CD14-positive monocyte (primary cell): Measurements from ENCODE around the gene TOP3A. TPM values are rescaled to one million over a fixed set of nuclear protein-coding genes. Genes with fewer than 3 reads are reported as not detected.

Experiments
- DNase-seq, 3 donors: peaks; one replicate each; pipeline ENCODE4 v3.0.0-alpha.2; 2011 to 2022
- H2AFZ ChIP-seq: 2 replicates; pipeline ENCODE4 v1.6.0; 2012; ENCODE audit warnings: mild to moderate bottlenecking, low read depth, low read length, inconsistent platforms; ENCODE audit not compliant: insufficient read depth, poor library complexity, severe bottlenecking
- H3K27ac ChIP-seq, 2 donors: 1 replicate in 1 of 2; 2 replicates in 1 of 2; pipeline ENCODE4 v1.5.1; 2012 to 2013; ENCODE audit warnings: low read length in 2 of 2, control low read depth in 1 of 2, inconsistent platforms in 1 of 2, low read depth in 1 of 2, mild to moderate bottlenecking in 1 of 2
- H3K27me3 ChIP-seq, 2 donors: one replicate each; pipeline versions ENCODE4 v1.6.0 to v1.6.1; 2011 to 2013; ENCODE audit warnings: low read length in 2 of 2; ENCODE audit not compliant: control insufficient read depth in 2 of 2, insufficient read depth in 2 of 2
- H3K36me3 ChIP-seq, 2 donors: replicated peaks in 1 of 2; 1 replicate in 1 of 2; 2 replicates in 1 of 2; pipeline versions ENCODE4 v1.5.1 to v1.6.1; 2012 to 2013; ENCODE audit warnings: low read length in 2 of 2, control low read depth in 1 of 2, inconsistent platforms in 1 of 2, mild to moderate bottlenecking in 1 of 2; ENCODE audit not compliant: insufficient read depth in 2 of 2, control insufficient read depth in 1 of 2
- H3K4me1 ChIP-seq, 2 donors: 1 replicate in 1 of 2; 2 replicates in 1 of 2; pipeline versions ENCODE4 v1.5.1 to v1.6.1; 2012 to 2013; ENCODE audit warnings: low read length in 2 of 2, control low read depth in 1 of 2, inconsistent platforms in 1 of 2, mild to moderate bottlenecking in 1 of 2, moderate library complexity in 1 of 2; ENCODE audit not compliant: insufficient read depth in 2 of 2, control insufficient read depth in 1 of 2
- H3K4me2 ChIP-seq: replicated peaks from 2 replicates; pipeline ENCODE3; 2012; ENCODE audit warnings: low read length, moderate library complexity, mild to moderate bottlenecking; ENCODE audit not compliant: poor library complexity, severe bottlenecking; ENCODE audit errors: extremely low read depth
- H3K4me3 ChIP-seq, 3 experiments: fragments of 200-600 bp in 1 of 3; sonication (generic) in 1 of 3; replicated peaks in 1 of 3; 1 replicate in 2 of 3; 2 replicates in 1 of 3; pipeline ENCODE4 v1.5.1; 2011 to 2013; ENCODE audit warnings: low read length in 3 of 3, mild to moderate bottlenecking in 3 of 3, control low read depth in 2 of 3, low read depth in 2 of 3, inconsistent platforms in 1 of 3, moderate library complexity in 1 of 3
- H3K79me2 ChIP-seq: 2 replicates; pipeline ENCODE4 v1.6.0; 2012; ENCODE audit warnings: mild to moderate bottlenecking, control low read depth, inconsistent platforms, low read length, moderate library complexity; ENCODE audit not compliant: insufficient read depth
- H3K9ac ChIP-seq: 2 replicates; pipeline ENCODE4 v1.6.0; 2017; ENCODE audit warnings: low read length, mild to moderate bottlenecking; ENCODE audit not compliant: insufficient read depth, poor library complexity, severe bottlenecking
- H3K9me3 ChIP-seq, 2 donors: replicated peaks in 1 of 2; 1 replicate in 1 of 2; 2 replicates in 1 of 2; pipeline versions ENCODE4 v1.5.1 to v1.6.1; 2012 to 2013; ENCODE audit warnings: low read length in 2 of 2, control low read depth in 1 of 2; ENCODE audit not compliant: control insufficient read depth in 1 of 2, insufficient read depth in 1 of 2
- H4K20me1 ChIP-seq: 2 replicates; pipeline ENCODE4 v1.6.0; 2012; ENCODE audit warnings: mild to moderate bottlenecking, low read length, control low read depth, moderate library complexity; ENCODE audit not compliant: insufficient read depth
- H3K27ac Mint-ChIP-seq, 7 donors: one replicate each; pipeline ENCODE4 v1.8.0; 2020; ENCODE audit warnings: mild to moderate bottlenecking in 7 of 7, mixed read lengths in 7 of 7, moderate library complexity in 6 of 7, inconsistent platforms in 2 of 7
- H3K27me3 Mint-ChIP-seq, 3 donors: one replicate each; pipeline ENCODE4 v1.8.0; 2021 to 2022; ENCODE audit warnings: low read depth in 3 of 3, mild to moderate bottlenecking in 3 of 3, mixed read lengths in 3 of 3, moderate library complexity in 3 of 3, inconsistent platforms in 1 of 3
- H3K36me3 Mint-ChIP-seq, 2 donors: one replicate each; pipeline ENCODE4 v1.8.0; 2020; ENCODE audit warnings: mixed read lengths in 2 of 2, inconsistent platforms in 1 of 2, mild to moderate bottlenecking in 1 of 2
- H3K4me1 Mint-ChIP-seq: one replicate; pipeline ENCODE4 v1.8.0; 2020; ENCODE audit warnings: mild to moderate bottlenecking, mixed read lengths
- H3K4me3 Mint-ChIP-seq, 2 donors: one replicate each; pipeline ENCODE4 v1.8.0; 2020; ENCODE audit warnings: mild to moderate bottlenecking in 2 of 2, mixed read lengths in 2 of 2, moderate library complexity in 1 of 2
- H3K9me3 Mint-ChIP-seq, 7 donors: one replicate each; pipeline ENCODE4 v1.8.0; 2020 to 2022; ENCODE audit warnings: mixed read lengths in 7 of 7, mild to moderate bottlenecking in 6 of 7, moderate library complexity in 6 of 7, inconsistent platforms in 2 of 7
- CTCF ChIP-seq: fragments of 200-600 bp; IDR thresholded peaks from one replicate; pipeline ENCODE4 v1.8.0; 2022; ENCODE audit warnings: antibody characterized with exemption, mild to moderate bottlenecking
- WGBS: methylation state at CpG from one replicate; pipeline ENCODE4 v1.1.5; 2013; ENCODE audit warnings: missing lambda C conversion rate; ENCODE audit not compliant: insufficient coverage; 5-methylcytosine and 5-hydroxymethylcytosine counted together
- intact Hi-C, 2 donors: fragments of 100-400 bp; cut with micrococcal nuclease; formaldehyde crosslinking; loops; one replicate each; pipeline versions ENCODE4 v1.15.0 to v1.15.1; 2023
- polyA plus RNA-seq, 3 donors: library from polyadenylated mRNA; depleted of rRNA in 1 of 3; unstranded in 2 of 3; stranded (reverse) in 1 of 3; fragments of 300-500 nt in 2 of 3; fragments of >200 nt in 1 of 3; fragmentation: Illumina TruSeq in 2 of 3; gene quantifications; 1 replicate in 2 of 3; 2 replicates in 1 of 3; pipeline ENCODE4 v1.2.3, GENCODE V29; 2012 to 2021

The TOP3A gene
- polyA plus RNA-seq, 3 donors, result 15.2 to 25.6 (median 22.3) TPM

- Mint-ChIP-seq H3K36me3 (peaks cover 69 to 88% of the 10 kb centered on the region in 2 donors), H3K27ac (peak overlapping the region in 6 of 7 donors; percentile 37 to 88 (median 60)), H3K4me1 (peaks cover 12% of the 10 kb centered on the region), H3K4me3 (no peak overlapping the region), H3K9me3 (no peaks in the 10 kb centered on the region), H3K27me3 (no peaks in the 10 kb centered on the region)
- TF ChIP-seq CTCF, result no peak
- Histone ChIP-seq H3K4me2 (no peak overlapping the region), H3K27me3 (no peaks in the 10 kb centered on the region), H4K20me1 (no peaks in the 10 kb centered on the region), H3K36me3 (peaks cover 64 to 83% of the 10 kb centered on the region in 2 donors), H3K4me1 (peaks cover 9 to 13% of the 10 kb centered on the region in 2 donors), H3K4me3 (no peak overlapping the region), H3K9ac (no peak overlapping the region), H2AFZ (no peak overlapping the region), H3K79me2 (peaks cover 20% of the 10 kb centered on the region), H3K9me3 (no peaks in the 10 kb centered on the region), H3K27ac (peak overlapping the region in 1 of 2 donors; percentile 37)
- intact Hi-C loops, result no loop called here
- no peak for DNase-seq
- WGBS, result 81% methylated on average over 2 of the region's 15 CpGs
These were observed 22.9 kb downstream of the TOP3A start for GRCh38 chr17:18291718-18292540.

GRCh38 chr17:18285296-18285695 lies 29.5 kb downstream of the TOP3A start:
- no peak for TF ChIP-seq CTCF
- H2AFZ ChIP-seq, result no peak overlapping the region
- no peak for DNase-seq
- intact Hi-C loops, result no loop called here
- H3K36me3 ChIP-seq, result peaks cover 86 to 97% of the 10 kb centered on the region in 2 donors
- H3K27ac ChIP-seq, result no peak overlapping the region
- Mint-ChIP-seq H3K27ac (peak overlapping the region in 1 of 7 donors; percentile 33), H3K4me1 (no peaks in the 10 kb centered on the region), H3K27me3 (no peaks in the 10 kb centered on the region), H3K36me3 (peaks cover 83 to 96% of the 10 kb centered on the region in 2 donors), H3K9me3 (no peaks in the 10 kb centered on the region), H3K4me3 (no peak overlapping the region)
- H4K20me1 ChIP-seq, result peaks cover 7% of the 10 kb centered on the region
- no peak overlapping the region for H3K4me3 ChIP-seq
- no peak overlapping the region for H3K4me2 ChIP-seq
- no peaks in the 10 kb centered on the region for H3K79me2 ChIP-seq
- no peak overlapping the region for H3K9ac ChIP-seq
- no peaks in the 10 kb centered on the region for H3K9me3 ChIP-seq
- 98% methylated on average over 10 of the region's 11 CpGs for WGBS
- H3K27me3 ChIP-seq, result no peaks in the 10 kb centered on the region
- H3K4me1 ChIP-seq, result no peaks in the 10 kb centered on the region
